ENCODE measurements around the gene CD27. TPM values are rescaled to one million over a fixed set of nuclear protein-coding genes. Genes with fewer than 3 reads are reported as not detected.
"Not testable (repeated sequence)": the region's sequence is repeated elsewhere in the genome, so short reads cannot be mapped to it uniquely, and the experiment has no call there.

Gene CD27
- total RNA-seq, 2 experiments from 2014 or later = 152 to 158 TPM

GRCh38 chr12:6490673-6491072 lies 45.9 kb downstream of the CD27 start:
- not testable (repeated sequence) for H3K9me3 Mint-ChIP-seq; H3K27me3 Mint-ChIP-seq; H3K27ac Mint-ChIP-seq; H3K4me3 Mint-ChIP-seq; ATAC-seq (ENCODE audit: low read depth); DNase-seq
- POLR2A ChIA-PET = interaction anchor here (0.8 to 5.6 kb wide), 3 partner anchors 20 to 233 kb away, joined by 3 to 108 read pairs (median 44); partner anchors contain the start of genes COPS7A, GAPDH and VAMP1
- Mint-ChIP-seq H3K4me1 (peaks cover 14% of the 10 kb centered on the region), H3K36me3 (peaks cover 14% of the 10 kb centered on the region)

GRCh38 chr12:6492838-6493496 lies 48.2 kb downstream of the CD27 start, which contains the start of gene MRPL51:
Gene MRPL51, minus strand, starts transcription at chr12:6493262. Its CDS starts 126 bp downstream, at chr12:6493136.
- DNase-seq = peak; percentile 99
- Mint-ChIP-seq H3K27ac (peak within 1 kb of the TSS; percentile 97), H3K9me3 (no peaks in the 10 kb centered on the region), H3K4me1 (peaks cover 25% of the 10 kb centered on the region), H3K4me3 (peak within 1 kb of the TSS; percentile 97), H3K27me3 (no peaks in the 10 kb centered on the region), H3K36me3 (peaks cover 24% of the 10 kb centered on the region)
- ATAC-seq (ENCODE audit: low read depth) = peak; percentile 66
- POLR2A ChIA-PET = interaction anchor here (0.6 to 5.6 kb wide), 23 partner anchors 9 to 453 kb away, joined by 3 to 108 read pairs (median 4); partner anchors contain the start of genes COPS7A, GAPDH, MLF2 and SPSB2

- peak within 1 kb of the TSS; percentile 97 for H3K27ac Mint-ChIP-seq
- peaks cover 28% of the 10 kb centered on the region for H3K4me1 Mint-ChIP-seq
- peak; percentile 87 for ATAC-seq (ENCODE audit: low read depth)
- H3K9me3 Mint-ChIP-seq = no peaks in the 10 kb centered on the region
- H3K27me3 Mint-ChIP-seq = no peaks in the 10 kb centered on the region
- POLR2A ChIA-PET = interaction anchor here (0.6 to 5.6 kb wide), 30 partner anchors 9 to 453 kb away, joined by 3 to 108 read pairs (median 4); partner anchors contain the start of genes COPS7A, GAPDH, MLF2 and SPSB2
- peak; percentile 94 for DNase-seq
- H3K36me3 Mint-ChIP-seq = peaks cover 25% of the 10 kb centered on the region
- peak within 1 kb of the TSS; percentile 97 for H3K4me3 Mint-ChIP-seq
Measured at GRCh38 chr12:6493497-6494257, 48.9 kb downstream of the CD27 start, which contains the start of gene NCAPD2. Gene NCAPD2, plus strand, starts transcription at chr12:6494102. Its CDS starts 997 bp downstream, at chr12:6495099.

- Mint-ChIP-seq H3K36me3 (peaks cover 28% of the 10 kb centered on the region), H3K4me1 (peaks cover 28% of the 10 kb centered on the region), H3K4me3 (peak overlapping the region; percentile 96), H3K27me3 (no peaks in the 10 kb centered on the region), H3K9me3 (no peaks in the 10 kb centered on the region), H3K27ac (peak overlapping the region; percentile 97)
- POLR2A ChIA-PET = interaction anchor here (0.6 to 5.6 kb wide), 15 partner anchors 8 to 118 kb away, joined by 3 to 108 read pairs (median 3); partner anchors contain the start of genes GAPDH, NOP2 and VAMP1
- peak; percentile 5 for ATAC-seq (ENCODE audit: low read depth)
- DNase-seq = no peak
Measured at GRCh38 chr12:6494258-6494743, 49.5 kb downstream of the CD27 start.

GRCh38 chr12:6494968-6495367 lies 50.2 kb downstream of the CD27 start:
- Mint-ChIP-seq H3K27me3 (no peaks in the 10 kb centered on the region), H3K27ac (peak overlapping the region; percentile 97), H3K9me3 (no peaks in the 10 kb centered on the region), H3K4me1 (peaks cover 28% of the 10 kb centered on the region), H3K4me3 (peak overlapping the region; percentile 96), H3K36me3 (peaks cover 28% of the 10 kb centered on the region)
- DNase-seq (no peak), ATAC-seq (ENCODE audit: low read depth) (no peak)
- POLR2A ChIA-PET = interaction anchor here (0.6 to 5.6 kb wide), 16 partner anchors 9 to 169 kb away, joined by 3 to 108 read pairs (median 3); partner anchors contain the start of genes GAPDH, NOP2 and VAMP1

- POLR2A ChIA-PET = interaction anchor here (0.6 to 3.9 kb wide), 7 partner anchors 9 to 44 kb away, joined by 3 to 36 read pairs (median 4); partner anchors contain the start of gene GAPDH
- Mint-ChIP-seq H3K4me1 (peaks cover 23% of the 10 kb centered on the region), H3K4me3 (peak overlapping the region; percentile 56), H3K36me3 (peaks cover 21% of the 10 kb centered on the region)
- not testable (repeated sequence) for H3K27me3 Mint-ChIP-seq; H3K9me3 Mint-ChIP-seq; H3K27ac Mint-ChIP-seq; DNase-seq; ATAC-seq (ENCODE audit: low read depth)
Measured at GRCh38 chr12:6497291-6497690, 52.5 kb downstream of the CD27 start.

GRCh38 chr12:6500466-6500865 lies 55.7 kb downstream of the CD27 start:
- H3K36me3 Mint-ChIP-seq = peaks cover 22% of the 10 kb centered on the region
- POLR2A ChIA-PET = interaction anchor here (0.8 to 1.7 kb wide), 5 partner anchors 30 to 75 kb away, joined by 3 to 5 read pairs (median 4); partner anchors contain the start of genes GAPDH and VAMP1
- ATAC-seq (ENCODE audit: low read depth) = no peak
- no peak for DNase-seq
- no peak overlapping the region for H3K4me3 Mint-ChIP-seq
- H3K27me3 Mint-ChIP-seq = no peaks in the 10 kb centered on the region
- no peak overlapping the region for H3K27ac Mint-ChIP-seq
- peaks cover 18% of the 10 kb centered on the region for H3K4me1 Mint-ChIP-seq
- H3K9me3 Mint-ChIP-seq = no peaks in the 10 kb centered on the region

Other genes with a start within 250 kb of the CD27 start
- 10 to 100 TPM in 1 of 2 experiments, 1 to 10 TPM in 1; 8.8 to 14.0 TPM for gene CD9, start 244.6 kb upstream of the CD27 start, total RNA-seq
- not detected for gene PLEKHG6, start 134.3 kb upstream of the CD27 start, total RNA-seq
- 10 to 100 TPM; 82.9 to 87.1 TPM for gene TNFRSF1A, start 102.9 kb upstream of the CD27 start, total RNA-seq
- 1 to 10 TPM in 1 of 2 experiments, under 1 TPM in 1; 0.43 to 1.1 TPM for gene SCNN1A, start 69.4 kb upstream of the CD27 start, total RNA-seq
- 1 to 10 TPM in 1 of 2 experiments, under 1 TPM in 1; 0.61 to 1.4 TPM for gene LTBR, start 60.8 kb upstream of the CD27 start, total RNA-seq
- 10 to 100 TPM; 49.4 to 50.1 TPM for gene TAPBPL, start 7.1 kb downstream of the CD27 start, total RNA-seq
- gene VAMP1, start 25.7 kb downstream of the CD27 start, total RNA-seq = 10 to 100 TPM; 65.5 to 72.1 TPM
- gene MRPL51, start 48.3 kb downstream of the CD27 start, total RNA-seq = 100 to 1,000 TPM; 169 to 170 TPM
- gene NCAPD2, start 49.1 kb downstream of the CD27 start, total RNA-seq = 100 to 1,000 TPM; 147 to 157 TPM
- 1,000 to 10,000 TPM; 4,618 to 4,824 TPM for gene GAPDH, start 89.6 kb downstream of the CD27 start, total RNA-seq
- 10 to 100 TPM; 35.8 to 37.5 TPM for gene IFFO1, start 111.1 kb downstream of the CD27 start, total RNA-seq
- gene NOP2, start 123.3 kb downstream of the CD27 start, total RNA-seq = 10 to 100 TPM; 76.1 to 78.6 TPM
- gene CHD4, start 162.4 kb downstream of the CD27 start, total RNA-seq = 100 to 1,000 TPM; 273 to 277 TPM
- gene LPAR5, start 191.0 kb downstream of the CD27 start, total RNA-seq = 10 to 100 TPM; 19.4 to 20.9 TPM
- 1 to 10 TPM; 8.0 to 8.8 TPM for gene ACRBP, start 202.5 kb downstream of the CD27 start, total RNA-seq
- 10 to 100 TPM; 46.9 to 49.3 TPM for gene ING4, start 218.2 kb downstream of the CD27 start, total RNA-seq
- 10 to 100 TPM; 79.5 to 88.2 TPM for gene ZNF384, start 244.4 kb downstream of the CD27 start, total RNA-seq